ENCODE results near the gene SOS2.

GRCh38 chr14:50091240-50091913, 140.0 kb downstream of the SOS2 start:
- TF ChIP-seq CTCF (conservative IDR thresholded peaks at IDR 0.05; ENCODE audit: low read depth, low read length) (no peak), EZH2 (IDR thresholded peaks at IDR 0.05; ENCODE audit: borderline replicate concordance, low read depth, low read length, poor library complexity, severe bottlenecking) (no peak)

Data from A673 (cell line).